Stomach (tissue), 9 donors: ENCODE data around the gene JPH2. TPM values are rescaled to one million over a fixed set of nuclear protein-coding genes. Genes with fewer than 3 reads are reported as not detected.
A peak's percentile ranks its signal among the peaks of the same experiment; 100 is the strongest.

Experiments
- DNase-seq, 2 donors: peaks; one replicate each; pipeline versions ENCODE4 v3.0.0 to v3.0.0-alpha.2; 2013 to 2019
- H3K27ac ChIP-seq, 5 donors: fragments of 200-600 bp in 4 of 5; sonication (generic) in 4 of 5; one replicate each; pipeline ENCODE4 v1.5.1; 2013 to 2019; ENCODE audit warnings: mild to moderate bottlenecking in 1 of 5, moderate library complexity in 1 of 5
- H3K27me3 ChIP-seq, 3 donors: fragments of 200-600 bp; sonication (generic); one replicate each; pipeline ENCODE4 v1.5.1; 2017 to 2019; ENCODE audit warnings: mixed run types in 1 of 3
- H3K36me3 ChIP-seq, 4 donors: fragments of 200-600 bp; sonication (generic); 1 replicate in 3 of 4; 2 replicates in 1 of 4; pipeline ENCODE4 v1.5.1; 2016 to 2019
- H3K4me1 ChIP-seq, 4 donors: fragments of 200-600 bp; sonication (generic); one replicate each; pipeline ENCODE4 v1.5.1; 2016 to 2019
- H3K4me3 ChIP-seq, 4 donors: fragments of 200-600 bp; sonication (generic) in 3 of 4; one replicate each; pipeline ENCODE4 v1.5.1; 2016 to 2019; ENCODE audit warnings: mild to moderate bottlenecking in 1 of 4
- H3K9me3 ChIP-seq, 4 donors: fragments of 200-600 bp; sonication (generic); one replicate each; pipeline ENCODE4 v1.5.1; 2016 to 2019
- EP300 ChIP-seq: sonication (generic); formaldehyde crosslinking; IDR thresholded peaks from one replicate; pipeline ENCODE4 v1.6.1; 2017; ENCODE audit warnings: antibody characterized with exemption
- POLR2A ChIP-seq, 4 donors: fragments of 450-650 bp; IDR thresholded peaks; one replicate each; pipeline ENCODE4 v1.6.1; 2016; ENCODE audit warnings: antibody characterized with exemption in 4 of 4, control low read depth in 2 of 4, mild to moderate bottlenecking in 1 of 4, moderate library complexity in 1 of 4
- POLR2AphosphoS5 ChIP-seq, 3 donors: sonication (generic); formaldehyde crosslinking; IDR thresholded peaks; one replicate each; pipeline ENCODE4 v1.6.1; 2016; ENCODE audit warnings: antibody characterized with exemption in 3 of 3
- WGBS, 5 donors: extraction: QIAGEN DNeasy Blood & Tissue Kit in 3 of 5; methylation state at CpG; one replicate each; pipeline versions ENCODE4 v1.1.5 to v1.1.7; 2013 to 2018; 5-methylcytosine and 5-hydroxymethylcytosine counted together
- intact Hi-C: fragments of 100-400 bp; cut with DNase I; formaldehyde crosslinking; loops from one replicate; pipeline ENCODE4 v1.15.1; 2023; ENCODE audit warnings: low total_unique reads
- polyA plus RNA-seq, 3 donors: library from polyadenylated mRNA; stranded (reverse); fragments of 200-250 nt; gene quantifications; one replicate each; pipeline ENCODE4 v1.2.3, GENCODE V29; 2013
- total RNA-seq, 5 donors: library from RNA; depleted of rRNA; stranded (reverse); fragments of >200 nt; gene quantifications; one replicate each; pipeline versions ENCODE4 v1.1.0 to v1.2.3, GENCODE V29; 2014 to 2016
- TF ChIP-seq, protein P1 (sequence below), 7 experiments: fragments of 450-650 bp in 4 of 7; fragments of 200-600 bp in 3 of 7; sonication (generic) in 3 of 7; IDR thresholded peaks; one replicate each; pipeline ENCODE4 v1.5.1; 2016 to 2019; ENCODE audit warnings: antibody characterized with exemption in 7 of 7, control low read depth in 2 of 7, mild to moderate bottlenecking in 1 of 7
- donor health status: healthy with polysubstance abuse.
- donor health status: Bipolar disorder and iron deficiency.
- donor health status: healthy.

The JPH2 gene
- total and polyA plus RNA-seq, 8 donors, result 0.15 to 51.9 (median 10.9) TPM

DNA sequence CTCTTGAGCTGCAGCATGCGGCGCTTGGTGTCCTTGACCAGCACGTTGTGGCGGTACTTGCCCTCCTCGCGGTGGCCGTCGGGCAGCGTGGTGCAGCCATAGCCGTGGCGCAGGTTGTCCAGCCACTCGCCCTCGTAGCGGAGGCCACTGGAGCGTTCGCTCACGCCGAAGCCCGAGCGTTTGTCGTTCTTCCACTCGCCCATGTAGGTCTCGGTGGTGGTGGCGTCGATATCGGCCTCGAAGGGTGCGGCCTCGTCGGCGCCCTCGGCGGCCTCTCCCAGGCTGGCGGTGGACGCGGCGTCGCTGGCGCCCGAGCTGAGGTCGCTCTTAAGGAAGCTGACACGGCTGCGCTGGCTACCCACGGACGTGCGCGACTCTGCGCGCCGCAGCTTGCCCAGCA lies 27.3 kb downstream of the JPH2 start:
- TF ChIP-seq, protein P1, sequence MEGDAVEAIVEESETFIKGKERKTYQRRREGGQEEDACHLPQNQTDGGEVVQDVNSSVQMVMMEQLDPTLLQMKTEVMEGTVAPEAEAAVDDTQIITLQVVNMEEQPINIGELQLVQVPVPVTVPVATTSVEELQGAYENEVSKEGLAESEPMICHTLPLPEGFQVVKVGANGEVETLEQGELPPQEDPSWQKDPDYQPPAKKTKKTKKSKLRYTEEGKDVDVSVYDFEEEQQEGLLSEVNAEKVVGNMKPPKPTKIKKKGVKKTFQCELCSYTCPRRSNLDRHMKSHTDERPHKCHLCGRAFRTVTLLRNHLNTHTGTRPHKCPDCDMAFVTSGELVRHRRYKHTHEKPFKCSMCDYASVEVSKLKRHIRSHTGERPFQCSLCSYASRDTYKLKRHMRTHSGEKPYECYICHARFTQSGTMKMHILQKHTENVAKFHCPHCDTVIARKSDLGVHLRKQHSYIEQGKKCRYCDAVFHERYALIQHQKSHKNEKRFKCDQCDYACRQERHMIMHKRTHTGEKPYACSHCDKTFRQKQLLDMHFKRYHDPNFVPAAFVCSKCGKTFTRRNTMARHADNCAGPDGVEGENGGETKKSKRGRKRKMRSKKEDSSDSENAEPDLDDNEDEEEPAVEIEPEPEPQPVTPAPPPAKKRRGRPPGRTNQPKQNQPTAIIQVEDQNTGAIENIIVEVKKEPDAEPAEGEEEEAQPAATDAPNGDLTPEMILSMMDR (IDR thresholded peaks at IDR 0.05), result no peak
- TF ChIP-seq POLR2A (IDR thresholded peaks at IDR 0.05), result no peak
- TF ChIP-seq EP300, result no peak
- TF ChIP-seq POLR2AphosphoS5 (IDR thresholded peaks at IDR 0.05), result no peak
- H3K9me3 ChIP-seq, result peaks cover 0 to 9% (median 0%) of the 10 kb centered on the region in 4 donors
- H3K27ac ChIP-seq, result peak overlapping the region in 2 of 5 donors; percentile 22 to 24
- intact Hi-C loops, result no loop called here
- H3K36me3 ChIP-seq, result peaks cover 0 to 12% (median 2%) of the 10 kb centered on the region in 4 donors
- no peak overlapping the region for H3K4me3 ChIP-seq
- DNase-seq, result no peak
- peaks cover 0 to 19% (median 0%) of the 10 kb centered on the region in 4 donors for H3K4me1 ChIP-seq
- H3K27me3 ChIP-seq, result peaks cover 0 to 23% (median 0%) of the 10 kb centered on the region in 3 donors
- 70 to 93% (median 74%) methylated on average over 14 to 50 of the region's 50 CpGs for WGBS, 5 donors

DNA sequence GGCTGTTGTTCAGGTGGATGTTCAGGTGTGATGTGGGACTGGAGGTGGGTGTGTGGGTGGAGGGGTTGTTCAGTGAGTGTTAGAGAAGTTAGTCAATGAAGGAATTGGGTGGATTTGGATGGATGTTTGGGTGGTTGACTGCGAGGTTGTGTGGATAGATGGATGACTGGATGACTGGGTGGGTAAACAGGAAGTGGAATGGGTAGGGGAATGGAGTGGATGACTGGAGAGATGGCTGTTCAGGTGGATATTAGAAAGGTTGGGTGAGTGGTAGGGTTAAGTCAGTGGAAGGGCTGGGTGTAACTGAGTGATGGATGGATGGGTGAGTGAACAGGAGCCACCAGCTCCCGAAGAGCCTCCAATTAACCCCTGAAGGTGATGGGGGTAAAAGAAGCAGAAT lies 27.9 kb downstream of the JPH2 start:
- no peak overlapping the region for H3K4me3 ChIP-seq
- WGBS, 5 donors, result 74 to 87% (median 81%) methylated on average over 2 of the region's 2 CpGs
- H3K27ac ChIP-seq, result peak overlapping the region in 2 of 5 donors; percentile 22 to 62
- H3K27me3 ChIP-seq, result peaks cover 0 to 27% (median 4%) of the 10 kb centered on the region in 3 donors
- no peak for DNase-seq
- peaks cover 0 to 12% (median 2%) of the 10 kb centered on the region in 4 donors for H3K36me3 ChIP-seq
- H3K4me1 ChIP-seq, result peaks cover 0 to 23% (median 0%) of the 10 kb centered on the region in 4 donors
- TF ChIP-seq POLR2AphosphoS5 (IDR thresholded peaks at IDR 0.05) (no peak), POLR2A (IDR thresholded peaks at IDR 0.05) (no peak)
- TF ChIP-seq, protein P1 (IDR thresholded peaks at IDR 0.05), result no peak
- intact Hi-C loops, result no loop called here
- H3K9me3 ChIP-seq, result peaks cover 0 to 9% (median 0%) of the 10 kb centered on the region in 4 donors

DNA sequence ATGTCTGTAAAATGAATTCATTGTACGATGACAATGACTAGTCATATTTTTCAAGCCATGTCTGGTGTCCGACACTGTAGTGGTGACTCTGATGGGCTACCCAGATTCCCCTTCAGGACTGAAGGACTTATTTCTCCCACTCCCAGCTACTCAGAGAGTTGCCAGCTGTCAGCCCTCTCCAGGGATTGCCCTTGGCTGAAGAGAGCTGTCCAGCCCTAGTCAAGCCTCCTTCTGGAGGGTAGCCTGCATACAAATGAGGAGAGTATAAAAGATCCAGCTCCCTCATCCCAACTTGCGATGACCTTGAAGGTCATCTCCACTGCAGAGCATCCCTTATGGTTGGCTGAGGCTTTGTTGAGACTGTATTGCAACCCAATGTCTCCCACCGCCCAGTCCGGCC lies 29.9 kb downstream of the JPH2 start:
- H3K27ac ChIP-seq, result peak overlapping the region in 2 of 5 donors; percentile 10 to 81
- peaks cover 0 to 12% (median 2%) of the 10 kb centered on the region in 4 donors for H3K36me3 ChIP-seq
- H3K9me3 ChIP-seq, result peaks cover 0 to 9% (median 0%) of the 10 kb centered on the region in 4 donors
- 91 to 100% (median 93%) methylated on average over 5 of the region's 5 CpGs for WGBS, 5 donors
- TF ChIP-seq POLR2AphosphoS5 (IDR thresholded peaks at IDR 0.05), result no peak
- no peak for TF ChIP-seq POLR2A (IDR thresholded peaks at IDR 0.05)
- TF ChIP-seq, protein P1 (IDR thresholded peaks at IDR 0.05), result no peak
- TF ChIP-seq EP300, result no peak
- DNase-seq, result no peak
- H3K4me3 ChIP-seq, result no peak overlapping the region
- intact Hi-C loops, result no loop called here
- peaks cover 0 to 21% (median 4%) of the 10 kb centered on the region in 3 donors for H3K27me3 ChIP-seq
- peaks cover 0 to 39% (median 0%) of the 10 kb centered on the region in 4 donors for H3K4me1 ChIP-seq

DNA sequence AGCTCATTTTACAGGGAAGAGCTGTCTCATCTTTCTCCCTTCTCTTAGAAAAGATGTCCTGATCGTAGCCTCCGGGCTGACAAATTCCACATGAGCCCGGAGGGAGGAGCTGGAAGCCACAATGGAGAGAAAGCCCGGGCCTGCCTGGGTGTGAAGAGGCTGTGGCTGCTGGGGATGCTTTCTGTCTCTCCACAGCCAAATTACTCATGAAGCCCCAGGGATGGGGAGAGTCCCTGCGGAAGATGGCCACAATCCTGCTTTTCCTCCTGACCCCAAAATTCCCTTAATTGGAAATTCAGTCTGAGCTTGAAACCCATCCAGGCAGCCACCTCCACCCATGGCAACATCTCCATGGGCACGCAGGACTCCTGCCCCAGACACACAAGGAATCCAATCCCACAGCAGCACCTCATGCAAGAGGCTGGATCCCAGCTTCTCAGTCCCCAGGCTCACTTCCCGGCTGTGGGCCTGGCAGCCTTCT lies 32.4 kb downstream of the JPH2 start:
- peak in 1 of 2 donors; percentile 40 for DNase-seq
- Histone ChIP-seq H3K4me1 (peaks cover 0 to 41% (median 4%) of the 10 kb centered on the region in 4 donors), H3K36me3 (peaks cover 0 to 12% (median 2%) of the 10 kb centered on the region in 4 donors), H3K27ac (peak overlapping the region in 4 of 5 donors; percentile 68 to 81 (median 72)), H3K27me3 (peaks cover 0 to 11% (median 4%) of the 10 kb centered on the region in 3 donors), H3K4me3 (no peak overlapping the region), H3K9me3 (peaks cover 0 to 2% (median 0%) of the 10 kb centered on the region in 4 donors)
- WGBS, 5 donors, result 45 to 55% (median 48%) methylated on average over 7 of the region's 7 CpGs
- intact Hi-C loops, result no loop called here
- TF ChIP-seq, protein P1 (IDR thresholded peaks at IDR 0.05), result no peak
- TF ChIP-seq POLR2A (IDR thresholded peaks at IDR 0.05) (no peak), EP300 (no peak), POLR2AphosphoS5 (IDR thresholded peaks at IDR 0.05) (no peak)
